ENCODE results near the gene MLPH.

Gene MLPH

DNA sequence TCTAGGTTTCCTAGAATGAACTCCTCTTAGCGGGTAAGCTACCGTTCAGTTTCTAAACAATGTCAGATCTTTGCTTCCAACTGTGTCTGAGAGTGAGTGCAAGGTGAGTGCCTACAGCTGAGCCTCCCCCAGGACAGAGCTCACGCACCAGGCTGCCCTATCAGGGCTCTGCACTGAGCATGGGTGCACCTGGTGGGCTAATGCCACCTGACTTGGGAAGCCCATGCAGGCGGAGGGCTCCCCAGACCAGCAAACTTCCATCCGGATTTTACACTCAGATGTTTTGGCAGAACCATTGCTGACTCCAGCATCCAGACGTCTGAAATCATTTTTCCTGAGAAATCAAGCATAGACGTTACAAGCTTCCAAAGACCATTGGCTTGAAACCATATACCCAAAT, 16.1 kb upstream of the MLPH start:
- Histone ChIP-seq H3K36me3 (ENCODE audit: control insufficient read depth, insufficient read depth, low read length) (no peaks in the 10 kb centered on the region), H3K4me3 (ENCODE audit: insufficient read depth, low read depth, low read length, poor library complexity, severe bottlenecking) (no peak overlapping the region), H3K9me3 (ENCODE audit: control insufficient read depth, low read length) (no peaks in the 10 kb centered on the region), H3K4me1 (ENCODE audit: control insufficient read depth, insufficient read depth, low read length, poor library complexity, severe bottlenecking) (peaks cover 6% of the 10 kb centered on the region), H3K27me3 (replicated peaks; ENCODE audit: control insufficient read depth, insufficient read depth, low read length, poor library complexity, severe bottlenecking) (no peaks in the 10 kb centered on the region), H3K27ac (ENCODE audit: insufficient read depth, low read length, poor library complexity, severe bottlenecking) (no peak overlapping the region)
- no peak for DNase-seq

DNA sequence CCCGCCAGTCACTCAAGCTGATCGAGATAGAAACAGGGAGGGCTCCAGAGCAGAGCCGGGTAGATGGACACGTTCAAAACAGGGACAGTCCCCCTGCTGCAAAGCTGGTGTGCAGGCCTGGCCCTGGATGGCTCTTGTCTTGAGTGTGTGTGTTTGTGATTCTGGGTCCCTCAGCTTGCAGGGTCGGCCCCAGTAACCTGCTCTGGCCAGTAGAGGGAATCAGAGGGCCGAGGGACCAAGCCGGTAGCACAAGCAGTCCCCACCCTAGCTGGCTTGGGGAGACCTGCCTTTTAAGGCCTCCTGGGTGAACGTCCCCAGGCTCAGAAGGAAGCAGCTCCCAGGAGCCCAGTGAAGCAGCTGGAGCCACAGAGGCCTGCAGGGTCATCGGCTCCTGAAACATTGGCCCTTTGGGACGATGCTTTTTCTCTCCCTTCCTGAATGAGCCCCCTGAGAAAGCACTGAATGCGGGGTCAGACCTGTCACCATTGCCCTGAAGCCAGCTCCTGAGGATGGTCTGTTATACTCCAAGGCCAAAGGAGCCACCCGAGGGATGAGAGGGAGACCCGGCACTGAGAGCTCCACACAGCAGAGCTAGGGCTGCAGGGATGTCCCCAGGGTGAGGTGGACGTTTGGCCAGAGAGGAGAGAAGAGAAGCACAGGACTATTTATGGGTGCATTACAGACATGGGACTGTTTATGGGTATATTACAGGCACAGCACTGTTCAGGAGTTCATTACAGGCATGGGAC, 15.4 kb upstream of the MLPH start:
- Histone ChIP-seq H3K27me3 (replicated peaks; ENCODE audit: control insufficient read depth, insufficient read depth, low read length, poor library complexity, severe bottlenecking) (no peaks in the 10 kb centered on the region), H3K9me3 (ENCODE audit: control insufficient read depth, low read length) (no peaks in the 10 kb centered on the region), H3K27ac (ENCODE audit: insufficient read depth, low read length, poor library complexity, severe bottlenecking) (no peak overlapping the region), H3K4me1 (ENCODE audit: control insufficient read depth, insufficient read depth, low read length, poor library complexity, severe bottlenecking) (peaks cover 6% of the 10 kb centered on the region), H3K36me3 (ENCODE audit: control insufficient read depth, insufficient read depth, low read length) (no peaks in the 10 kb centered on the region), H3K4me3 (ENCODE audit: insufficient read depth, low read depth, low read length, poor library complexity, severe bottlenecking) (no peak overlapping the region)
- DNase-seq = no peak

DNA sequence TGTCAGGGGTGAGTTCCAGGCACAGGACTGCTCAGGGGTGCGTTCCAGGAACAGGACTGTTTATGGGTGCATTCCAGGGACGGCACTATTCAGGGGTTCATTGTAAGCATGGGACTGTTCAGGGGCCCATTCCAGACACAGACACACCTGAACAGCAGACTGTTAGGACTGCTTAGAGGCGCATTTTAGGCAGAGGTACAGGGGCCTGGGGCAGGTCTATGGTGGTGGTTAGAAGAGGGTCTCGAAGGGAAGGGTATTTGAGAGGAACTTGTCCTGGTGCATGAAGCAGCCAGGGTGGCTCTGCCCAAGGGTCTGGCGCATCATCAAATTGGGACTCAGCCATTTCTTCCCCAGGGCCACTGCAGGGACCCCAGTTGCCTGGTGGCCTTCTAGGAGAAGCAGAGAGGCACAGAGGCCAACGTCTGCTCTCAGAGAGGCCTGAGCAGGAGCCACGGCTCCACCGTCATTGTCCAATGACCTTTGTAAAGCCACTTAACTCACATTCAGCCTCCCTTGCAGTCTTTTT, 14.8 kb upstream of the MLPH start:
- Histone ChIP-seq H3K9me3 (ENCODE audit: control insufficient read depth, low read length) (no peaks in the 10 kb centered on the region), H3K4me1 (ENCODE audit: control insufficient read depth, insufficient read depth, low read length, poor library complexity, severe bottlenecking) (peaks cover 6% of the 10 kb centered on the region), H3K4me3 (ENCODE audit: insufficient read depth, low read depth, low read length, poor library complexity, severe bottlenecking) (no peak overlapping the region), H3K27me3 (replicated peaks; ENCODE audit: control insufficient read depth, insufficient read depth, low read length, poor library complexity, severe bottlenecking) (no peaks in the 10 kb centered on the region), H3K27ac (ENCODE audit: insufficient read depth, low read length, poor library complexity, severe bottlenecking) (no peak overlapping the region), H3K36me3 (ENCODE audit: control insufficient read depth, insufficient read depth, low read length) (no peaks in the 10 kb centered on the region)
- no peak for DNase-seq

DNA sequence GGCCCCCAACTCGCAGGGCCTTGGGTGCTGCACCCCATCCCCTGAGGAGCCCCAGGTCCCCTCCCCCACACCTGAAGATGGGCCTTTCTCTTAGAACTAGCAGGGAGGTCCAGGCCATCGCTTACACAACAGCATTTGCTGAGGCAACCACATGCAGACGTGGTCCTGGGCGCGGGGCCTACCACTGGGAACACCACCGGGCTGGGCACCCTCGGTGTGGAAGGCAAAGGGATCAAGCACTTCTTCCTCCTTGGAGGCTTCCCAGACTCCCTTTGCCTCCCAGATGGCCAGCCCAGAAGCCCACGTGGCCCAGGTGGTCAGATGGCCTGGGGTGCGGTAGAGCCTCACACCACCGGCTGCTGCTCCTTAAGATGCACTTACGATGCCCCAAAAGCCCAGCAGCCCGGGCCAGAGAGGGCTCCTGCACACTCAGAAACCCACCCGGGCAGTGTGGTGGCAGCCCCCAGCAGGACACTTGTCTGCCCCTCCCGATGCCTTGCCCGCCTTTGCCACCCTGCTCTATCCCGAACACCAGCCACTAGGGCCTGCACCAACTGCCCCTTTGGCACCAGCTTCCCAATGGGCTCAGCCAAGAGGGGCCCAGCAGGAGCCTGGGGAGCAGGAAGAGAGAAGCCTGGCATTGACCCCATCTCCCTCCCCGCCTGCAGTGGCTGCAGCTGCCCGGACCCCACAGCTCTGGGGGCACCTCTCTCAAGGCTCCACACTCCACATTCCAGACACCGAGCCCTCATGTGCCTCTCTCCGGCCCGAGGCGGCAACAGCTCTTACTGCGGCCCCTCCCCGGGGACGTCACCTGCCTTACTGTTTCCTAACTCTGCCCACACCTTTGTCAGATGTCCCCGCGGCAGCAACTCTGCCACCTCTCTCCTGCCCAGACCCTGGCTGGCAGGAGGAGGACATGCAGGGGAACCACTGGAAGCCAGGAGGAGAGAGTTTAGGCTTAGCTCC, 13.9 kb upstream of the MLPH start:
- DNase-seq = no peak
- no peak overlapping the region for H3K27ac ChIP-seq (ENCODE audit: insufficient read depth, low read length, poor library complexity, severe bottlenecking)
- peaks cover 6% of the 10 kb centered on the region for H3K4me1 ChIP-seq (ENCODE audit: control insufficient read depth, insufficient read depth, low read length, poor library complexity, severe bottlenecking)
- H3K9me3 ChIP-seq (ENCODE audit: control insufficient read depth, low read length) = no peaks in the 10 kb centered on the region
- H3K27me3 ChIP-seq (replicated peaks; ENCODE audit: control insufficient read depth, insufficient read depth, low read length, poor library complexity, severe bottlenecking) = no peaks in the 10 kb centered on the region
- H3K4me3 ChIP-seq (ENCODE audit: insufficient read depth, low read depth, low read length, poor library complexity, severe bottlenecking) = no peak overlapping the region
- no peaks in the 10 kb centered on the region for H3K36me3 ChIP-seq (ENCODE audit: control insufficient read depth, insufficient read depth, low read length)

DNA sequence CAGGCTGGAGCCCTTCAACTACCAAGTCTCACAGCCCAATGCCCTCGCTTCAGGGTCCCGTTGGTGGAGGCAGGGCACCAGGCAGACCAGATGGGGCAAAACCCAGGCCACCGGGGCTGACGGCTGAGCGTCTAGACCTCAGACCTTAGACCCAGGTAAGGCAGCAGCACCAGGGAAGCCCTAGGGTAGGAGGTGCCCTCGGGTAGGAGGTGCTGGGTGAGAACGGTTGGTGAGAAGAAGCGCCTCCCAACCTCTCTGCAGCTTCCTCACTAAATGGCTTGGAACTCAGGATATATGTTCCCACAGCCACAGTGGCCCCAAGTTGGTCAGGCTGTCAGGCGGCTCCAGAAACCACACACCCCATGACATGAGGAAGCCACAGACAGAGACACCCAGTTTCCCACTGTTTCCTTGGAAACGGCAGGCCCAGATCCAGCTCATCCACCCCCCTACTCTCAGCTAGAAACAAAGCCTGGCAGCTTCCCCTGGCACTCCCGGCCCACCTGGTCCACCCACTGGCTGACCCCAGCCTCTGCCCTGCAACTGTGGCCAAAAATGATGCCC, 13.1 kb upstream of the MLPH start:
- Histone ChIP-seq H3K36me3 (ENCODE audit: control insufficient read depth, insufficient read depth, low read length) (no peaks in the 10 kb centered on the region), H3K4me1 (ENCODE audit: control insufficient read depth, insufficient read depth, low read length, poor library complexity, severe bottlenecking) (peaks cover 6% of the 10 kb centered on the region), H3K27me3 (replicated peaks; ENCODE audit: control insufficient read depth, insufficient read depth, low read length, poor library complexity, severe bottlenecking) (no peaks in the 10 kb centered on the region), H3K27ac (ENCODE audit: insufficient read depth, low read length, poor library complexity, severe bottlenecking) (no peak overlapping the region), H3K4me3 (ENCODE audit: insufficient read depth, low read depth, low read length, poor library complexity, severe bottlenecking) (no peak overlapping the region), H3K9me3 (ENCODE audit: control insufficient read depth, low read length) (no peaks in the 10 kb centered on the region)
- DNase-seq = no peak

DNA sequence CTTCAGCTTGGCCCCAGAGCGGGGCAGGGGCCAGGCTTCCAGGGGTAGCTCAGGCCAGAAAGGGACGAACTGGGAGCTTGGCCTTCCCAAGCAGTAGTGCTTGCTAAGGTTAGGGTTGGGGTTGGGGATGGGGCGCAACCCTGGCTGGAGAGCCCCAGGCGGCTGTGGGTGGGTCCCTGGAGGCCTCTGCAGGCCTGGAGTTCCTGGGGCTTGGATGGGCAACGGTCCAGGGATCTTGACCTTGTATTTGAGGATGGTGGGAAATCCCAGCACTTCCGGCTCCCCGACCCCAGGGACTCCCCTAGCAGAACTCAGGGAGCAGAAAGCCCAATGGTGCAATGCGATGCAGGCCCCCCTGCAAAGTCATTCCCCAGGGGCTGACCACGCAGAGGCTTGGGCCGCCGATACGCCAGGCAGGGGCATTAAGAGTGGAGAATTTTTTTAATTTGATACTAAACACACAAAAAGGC, 12.6 kb upstream of the MLPH start:
- H3K9me3 ChIP-seq (ENCODE audit: control insufficient read depth, low read length) = no peaks in the 10 kb centered on the region
- no peak for DNase-seq
- no peaks in the 10 kb centered on the region for H3K27me3 ChIP-seq (replicated peaks; ENCODE audit: control insufficient read depth, insufficient read depth, low read length, poor library complexity, severe bottlenecking)
- peak overlapping the region; percentile 62 for H3K4me3 ChIP-seq (ENCODE audit: insufficient read depth, low read depth, low read length, poor library complexity, severe bottlenecking)
- H3K36me3 ChIP-seq (ENCODE audit: control insufficient read depth, insufficient read depth, low read length) = no peaks in the 10 kb centered on the region
- H3K4me1 ChIP-seq (ENCODE audit: control insufficient read depth, insufficient read depth, low read length, poor library complexity, severe bottlenecking) = peaks cover 6% of the 10 kb centered on the region
- H3K27ac ChIP-seq (ENCODE audit: insufficient read depth, low read length, poor library complexity, severe bottlenecking) = no peak overlapping the region

DNA sequence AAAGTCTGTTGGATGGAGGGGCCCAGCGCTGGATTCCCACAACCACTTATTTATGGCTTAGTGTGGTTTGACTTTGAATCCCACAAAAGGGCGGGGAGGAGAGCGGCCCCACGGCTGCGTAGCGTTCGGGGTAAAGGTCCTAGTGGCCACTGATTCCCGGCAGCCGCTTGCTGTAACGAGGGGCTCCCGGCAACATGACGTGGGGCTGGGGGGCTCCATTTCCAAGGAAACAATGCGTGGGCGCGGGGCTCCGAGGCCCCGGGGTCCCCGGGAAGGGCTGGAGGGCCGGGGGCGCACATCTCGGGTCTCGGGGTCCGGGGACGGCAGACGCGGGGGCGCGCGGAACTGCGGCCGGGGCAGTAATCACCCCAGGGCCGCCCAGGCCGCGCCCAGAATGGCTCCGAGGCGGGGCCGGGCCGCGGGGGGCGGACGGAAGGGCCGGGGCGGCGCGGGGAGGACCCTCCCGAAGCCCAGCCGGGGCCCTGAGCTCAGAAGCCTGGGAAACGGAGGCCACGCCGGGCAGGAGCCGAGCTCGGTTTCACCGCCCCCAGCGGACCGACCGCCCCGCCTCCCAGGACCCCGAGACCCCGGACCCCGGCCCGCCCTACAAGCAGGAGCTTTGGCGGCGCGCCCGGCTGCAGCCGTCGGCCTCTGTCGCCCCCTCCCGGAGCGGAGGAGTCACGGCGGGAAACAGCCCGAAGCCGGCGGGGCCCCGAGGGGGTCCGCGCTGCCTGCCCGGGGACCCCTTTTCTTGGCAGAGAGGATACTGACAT, 11.9 kb upstream of the MLPH start:
- H3K9me3 ChIP-seq (ENCODE audit: control insufficient read depth, low read length) = no peaks in the 10 kb centered on the region
- H3K36me3 ChIP-seq (ENCODE audit: control insufficient read depth, insufficient read depth, low read length) = no peaks in the 10 kb centered on the region
- H3K27ac ChIP-seq (ENCODE audit: insufficient read depth, low read length, poor library complexity, severe bottlenecking) = peak overlapping the region; percentile 46
- DNase-seq = peak; percentile 40 to 51 (median 51)
- H3K27me3 ChIP-seq (replicated peaks; ENCODE audit: control insufficient read depth, insufficient read depth, low read length, poor library complexity, severe bottlenecking) = no peaks in the 10 kb centered on the region
- H3K4me1 ChIP-seq (ENCODE audit: control insufficient read depth, insufficient read depth, low read length, poor library complexity, severe bottlenecking) = peaks cover 6% of the 10 kb centered on the region
- H3K4me3 ChIP-seq (ENCODE audit: insufficient read depth, low read depth, low read length, poor library complexity, severe bottlenecking) = peak overlapping the region; percentile 62

DNA sequence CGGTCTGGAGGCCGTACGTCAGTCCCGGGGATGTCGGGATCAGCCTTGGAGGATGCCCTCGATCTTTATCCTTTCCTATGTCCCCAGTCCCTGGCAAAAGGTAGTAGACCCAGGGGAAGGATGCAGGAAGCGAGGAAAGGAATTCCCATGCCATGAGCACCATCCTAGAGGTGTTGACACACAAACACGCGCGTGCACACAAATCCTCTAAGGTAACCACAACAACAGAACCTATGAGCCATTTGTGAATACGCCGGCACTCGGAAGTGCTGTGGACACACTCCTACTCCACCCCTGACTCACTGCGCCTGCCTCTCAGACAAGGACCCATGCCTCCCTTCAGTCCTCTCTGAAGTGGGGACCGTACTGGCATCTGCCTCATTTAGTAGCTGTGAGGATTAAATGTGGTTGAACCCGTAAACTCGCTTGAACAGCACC, 11.3 kb upstream of the MLPH start:
- H3K27ac ChIP-seq (ENCODE audit: insufficient read depth, low read length, poor library complexity, severe bottlenecking) = no peak overlapping the region
- H3K36me3 ChIP-seq (ENCODE audit: control insufficient read depth, insufficient read depth, low read length) = no peaks in the 10 kb centered on the region
- no peaks in the 10 kb centered on the region for H3K9me3 ChIP-seq (ENCODE audit: control insufficient read depth, low read length)
- no peak for DNase-seq
- no peaks in the 10 kb centered on the region for H3K27me3 ChIP-seq (replicated peaks; ENCODE audit: control insufficient read depth, insufficient read depth, low read length, poor library complexity, severe bottlenecking)
- H3K4me3 ChIP-seq (ENCODE audit: insufficient read depth, low read depth, low read length, poor library complexity, severe bottlenecking) = peak overlapping the region; percentile 62
- peaks cover 6% of the 10 kb centered on the region for H3K4me1 ChIP-seq (ENCODE audit: control insufficient read depth, insufficient read depth, low read length, poor library complexity, severe bottlenecking)

DNA sequence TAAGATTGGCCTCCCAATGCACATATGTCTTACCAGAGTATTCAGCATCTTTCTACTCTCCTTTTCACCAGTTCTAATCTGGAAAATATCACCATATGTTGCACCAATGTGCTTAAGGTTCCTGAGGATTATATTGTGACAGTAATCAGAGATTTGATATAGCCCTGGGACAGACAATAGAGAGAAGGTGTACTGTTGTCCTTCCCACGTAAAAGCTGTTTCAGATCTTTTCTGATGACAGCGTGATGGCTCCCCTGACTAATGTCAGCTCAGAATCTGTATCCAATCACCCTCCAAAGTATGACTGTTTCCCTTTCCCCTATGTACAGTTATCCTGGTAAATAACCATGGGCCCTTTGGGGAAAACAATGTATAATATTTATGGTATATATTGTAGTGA, 9.0 kb upstream of the MLPH start:
- no peak for DNase-seq
- Histone ChIP-seq H3K9me3 (ENCODE audit: control insufficient read depth, low read length) (no peaks in the 10 kb centered on the region), H3K27ac (ENCODE audit: insufficient read depth, low read length, poor library complexity, severe bottlenecking) (no peak overlapping the region), H3K27me3 (replicated peaks; ENCODE audit: control insufficient read depth, insufficient read depth, low read length, poor library complexity, severe bottlenecking) (no peaks in the 10 kb centered on the region), H3K36me3 (ENCODE audit: control insufficient read depth, insufficient read depth, low read length) (no peaks in the 10 kb centered on the region), H3K4me1 (ENCODE audit: control insufficient read depth, insufficient read depth, low read length, poor library complexity, severe bottlenecking) (peaks cover 6% of the 10 kb centered on the region), H3K4me3 (ENCODE audit: insufficient read depth, low read depth, low read length, poor library complexity, severe bottlenecking) (no peak overlapping the region)
